HG03342 (cell line): ENCODE measurements around the gene ING4.

Experiments used
- ATAC-seq: cut with Tn5 transposase; IDR thresholded peaks from one replicate; pipeline ENCODE4 v1.9.1; 2021; ENCODE audit warnings: mild to moderate bottlenecking, moderate library complexity; ENCODE audit not compliant: unreplicated experiment

The ING4 gene

DNA sequence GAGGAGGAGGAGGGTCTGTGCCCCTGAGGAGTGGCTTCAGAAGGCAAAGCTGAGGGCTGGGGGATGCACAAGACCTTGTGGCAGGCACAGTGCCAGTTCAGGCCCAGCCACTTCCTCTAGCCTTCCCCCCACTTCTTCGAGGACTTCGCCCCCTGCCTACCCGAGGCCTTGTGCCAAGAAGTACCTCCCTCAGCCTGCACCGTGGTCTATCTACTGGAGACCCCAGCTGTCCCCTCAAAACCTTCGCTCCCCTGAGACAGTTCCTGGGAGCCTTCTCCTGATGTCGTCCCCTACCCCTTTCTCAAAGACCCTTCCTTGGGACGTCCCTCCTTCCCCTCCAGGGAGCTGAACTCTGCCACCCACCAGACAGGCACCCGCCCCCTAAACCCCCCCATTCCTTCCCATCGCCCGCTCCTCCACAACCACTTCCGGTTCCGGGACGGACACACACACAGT lies 25.7 kb upstream of the ING4 start:
- no peak for ATAC-seq

GRCh38 chr12:6685814-6686213 lies 22.9 kb upstream of the ING4 start:
- ATAC-seq: no peak

- no peak for ATAC-seq
These were observed 21.7 kb upstream of the ING4 start for GRCh38 chr12:6684609-6685008.

GRCh38 chr12:6676962-6677361 lies 14.0 kb upstream of the ING4 start:
- no peak for ATAC-seq

DNA sequence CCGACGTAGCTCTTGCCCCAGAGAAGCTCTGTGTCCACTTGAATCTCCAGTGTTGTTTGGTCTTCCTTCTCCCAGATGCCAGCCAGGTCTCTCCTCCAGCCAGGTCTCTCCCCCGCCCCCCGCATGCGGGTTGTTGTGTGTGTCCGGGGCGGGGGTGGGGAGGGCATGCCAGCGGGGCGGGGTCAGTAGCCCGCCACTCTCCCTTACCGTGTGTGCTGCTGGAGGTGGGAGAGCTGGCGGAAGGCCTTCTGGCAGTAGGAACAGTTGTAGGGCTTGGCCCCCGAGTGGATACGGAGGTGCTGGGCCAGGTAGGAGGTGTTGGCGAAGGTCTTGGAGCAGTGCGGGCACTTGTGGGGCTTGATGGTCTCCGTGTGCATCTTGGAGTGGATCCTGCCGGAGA lies 9.2 kb upstream of the ING4 start:
- no peak for ATAC-seq

DNA sequence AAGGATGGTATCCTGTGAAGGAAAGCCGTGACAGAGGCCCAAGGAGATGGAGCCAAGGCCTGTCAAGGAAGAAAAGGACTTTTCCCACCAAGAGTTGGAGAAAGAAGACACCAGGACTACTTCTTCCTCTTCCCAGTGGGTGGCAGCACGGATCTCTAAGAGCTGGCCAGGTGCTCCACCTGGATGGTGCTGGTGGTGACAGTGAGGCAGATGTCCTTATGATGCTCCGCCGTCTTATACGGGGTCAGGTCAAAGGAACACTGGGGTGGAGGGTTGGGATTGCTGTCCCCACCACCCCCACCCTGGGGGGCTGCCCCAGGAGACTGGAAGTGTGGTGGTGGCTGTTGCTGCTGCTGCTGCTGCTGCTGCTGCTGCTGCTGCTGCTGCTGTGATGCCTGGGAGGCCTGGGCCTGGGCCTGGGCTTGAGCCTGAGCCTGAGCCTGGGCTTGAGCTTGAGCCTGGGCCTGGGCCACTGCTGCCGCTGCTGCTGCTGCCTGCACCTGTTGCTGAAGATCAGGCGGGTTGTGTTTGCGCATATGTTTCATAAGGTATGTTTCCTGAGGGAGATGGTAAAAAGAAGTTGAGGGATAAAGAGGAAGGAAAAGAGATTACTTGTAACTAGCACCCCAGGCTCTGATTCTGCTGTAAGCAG lies 4.8 kb upstream of the ING4 start:
- no peak for ATAC-seq

DNA sequence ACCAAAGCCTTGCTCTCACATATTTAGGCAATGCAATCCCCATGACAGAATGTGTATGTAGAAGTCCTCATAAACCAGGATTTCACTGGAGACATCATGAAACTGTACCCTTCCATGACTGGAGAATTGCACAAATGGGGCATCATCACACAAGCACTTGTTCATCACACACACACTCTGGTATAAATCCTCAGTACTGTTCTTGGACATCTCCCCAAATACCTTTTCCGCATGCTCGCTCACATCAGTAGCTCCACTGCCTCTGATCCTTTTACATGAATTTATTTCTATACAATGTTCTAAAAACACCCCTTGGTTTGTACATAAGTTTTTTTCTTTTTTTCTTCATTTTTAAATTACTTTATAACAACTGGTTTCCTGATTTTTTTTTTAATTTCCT lies 3.3 kb upstream of the ING4 start:
- ATAC-seq: no peak

DNA sequence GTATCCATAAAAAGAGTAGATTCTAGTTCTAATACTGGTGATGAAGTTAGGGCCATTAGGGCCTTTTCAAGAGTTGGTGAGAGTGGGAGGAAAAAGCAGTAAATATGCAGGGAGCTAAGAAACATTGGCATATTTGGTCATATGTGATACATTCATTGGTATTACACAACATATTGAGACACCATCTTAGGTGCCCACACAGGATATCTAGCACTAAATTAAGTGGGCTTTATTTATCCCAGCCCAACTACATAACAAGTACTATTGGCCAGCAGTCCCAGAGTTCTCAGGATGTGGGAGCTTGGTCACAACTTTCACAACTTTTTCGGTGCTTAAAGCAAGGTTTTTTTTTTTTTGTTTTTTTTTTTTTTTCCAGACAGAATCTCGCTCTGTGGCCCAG lies 2.0 kb upstream of the ING4 start:
- ATAC-seq: no peak

DNA sequence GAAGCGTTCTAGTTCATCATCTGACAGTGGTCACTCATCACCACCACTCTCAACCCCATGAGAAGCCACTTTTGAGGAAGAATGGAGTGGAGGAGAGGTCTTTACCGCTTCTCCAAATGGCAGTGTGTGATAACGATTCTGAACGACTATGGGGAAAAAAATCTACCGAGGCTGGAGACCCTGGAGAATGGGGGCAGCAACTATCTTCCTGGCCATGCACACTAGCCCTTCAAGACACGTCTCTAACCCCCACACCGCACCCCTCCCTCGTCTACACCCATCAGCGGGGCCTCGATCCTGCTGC lies 365 bp downstream of the ING4 start:
- ATAC-seq: no peak

GRCh38 chr12:6653987-6654386 lies 8.9 kb downstream of the ING4 start:
- ATAC-seq: no peak

- no peak for ATAC-seq
These were observed 9.6 kb downstream of the ING4 start for GRCh38 chr12:6653342-6653741.

GRCh38 chr12:6652391-6652790 lies 10.5 kb downstream of the ING4 start:
- no peak for ATAC-seq

- ATAC-seq: no peak
These were observed 12.1 kb downstream of the ING4 start for GRCh38 chr12:6650832-6651231.

DNA sequence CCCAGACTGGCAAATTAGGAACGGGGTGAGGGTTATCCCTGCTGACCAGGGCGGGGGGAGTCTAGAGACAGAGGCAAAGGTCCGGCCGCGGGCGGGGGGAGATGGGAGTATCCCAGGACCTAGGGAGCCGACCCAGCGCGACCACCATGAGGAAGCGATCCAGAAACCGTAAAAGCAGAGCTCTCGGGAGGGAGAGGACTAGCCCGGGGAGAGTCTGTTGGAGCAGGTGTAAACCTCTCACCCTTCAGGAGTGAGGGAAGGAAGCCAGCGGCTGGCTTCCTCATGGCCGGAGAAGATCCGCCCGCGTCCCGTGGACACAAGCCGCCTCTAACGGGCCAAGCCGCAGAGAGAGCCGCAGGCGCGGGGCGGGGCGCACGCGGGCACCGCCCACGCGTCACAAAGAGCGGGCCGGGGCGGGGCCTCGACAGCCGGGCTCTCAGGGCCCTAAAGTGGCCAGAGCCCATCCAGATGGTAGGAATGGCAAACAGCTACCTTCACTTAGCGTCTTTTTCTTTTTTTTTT lies 15.8 kb downstream of the ING4 start, which contains the start of gene ACRBP:
TSS of gene ACRBP (minus strand) at position 350 of the 522 bp plus-strand sequence. CDS start at position 284, 66 bp downstream.
- no peak for ATAC-seq

- ATAC-seq: no peak
These were observed 16.4 kb downstream of the ING4 start for GRCh38 chr12:6646276-6647082.

- no peak for ATAC-seq
These were observed 18.0 kb downstream of the ING4 start for GRCh38 chr12:6644903-6645302.

- no peak for ATAC-seq
These were observed 18.7 kb downstream of the ING4 start for GRCh38 chr12:6644257-6644596.

DNA sequence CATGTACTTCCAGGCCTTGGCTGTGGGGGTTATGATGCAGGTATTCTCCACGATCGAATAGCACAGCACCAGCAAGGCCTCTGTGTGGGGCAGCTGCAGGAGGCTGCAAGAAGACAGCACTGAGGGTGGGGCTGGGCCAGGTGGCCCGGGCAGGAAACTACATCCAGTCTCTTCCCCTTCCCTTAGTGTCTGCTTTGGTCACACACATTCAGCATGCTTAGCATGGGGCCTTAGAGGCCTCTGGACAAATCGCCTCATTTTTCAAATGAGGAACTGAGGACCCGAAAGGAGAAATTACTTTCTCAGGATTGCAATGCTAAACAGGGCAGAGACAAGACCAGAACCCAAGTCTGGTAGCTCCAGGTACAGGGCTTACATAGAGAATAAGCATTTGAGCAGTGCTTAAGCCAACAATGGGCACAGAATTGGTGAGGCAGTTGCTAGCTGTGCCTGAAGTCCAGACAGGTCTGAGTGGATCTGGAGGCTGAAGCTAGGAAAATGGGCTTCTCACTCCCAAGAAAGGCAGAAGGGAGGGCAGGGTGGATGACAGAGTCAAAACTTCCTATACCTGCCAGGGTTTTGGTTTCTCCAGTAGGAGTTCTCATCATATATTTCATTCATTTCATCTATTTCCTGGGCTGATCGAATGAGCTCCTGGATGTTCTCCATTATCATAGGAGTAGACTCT lies 19.2 kb downstream of the ING4 start:
- no peak for ATAC-seq

- ATAC-seq: no peak
These were observed 21.8 kb downstream of the ING4 start for GRCh38 chr12:6641131-6641530.

DNA sequence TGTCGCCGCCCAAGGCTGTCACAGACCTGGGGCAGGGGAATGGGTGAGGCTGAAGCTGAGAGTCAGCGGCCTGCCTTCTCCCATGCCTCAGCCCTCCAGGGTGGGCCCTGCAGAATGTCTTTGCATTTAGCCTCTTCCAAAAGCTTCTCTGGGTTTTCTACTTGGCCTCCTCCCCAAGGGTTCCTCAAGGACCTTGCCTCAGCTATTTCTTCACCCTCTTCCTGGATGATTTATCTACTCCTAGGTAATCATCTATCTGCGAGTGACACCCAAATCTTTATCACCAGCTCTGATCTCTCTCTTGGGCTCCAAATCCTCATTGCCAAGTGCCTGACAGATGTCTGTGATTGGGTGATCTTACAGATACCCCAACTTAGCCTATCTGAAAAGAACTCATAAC lies 22.4 kb downstream of the ING4 start:
- no peak for ATAC-seq

- no peak for ATAC-seq
These were observed 23.6 kb downstream of the ING4 start for GRCh38 chr12:6639151-6639801.
